K562 (cell line): ENCODE data around the gene GATC. TPM values are rescaled to one million over a fixed set of nuclear protein-coding genes. Genes with fewer than 3 reads are reported as not detected.

Experiments used
- ADNP ChIP-seq: fragments of 200-800 bp; sonication (Bioruptor generic); IDR thresholded peaks from 2 replicates; pipeline ENCODE4 v1.6.1; 2016; ENCODE audit warnings: missing genetic modification characterization, missing compliant biosample characterization
- ATF3 ChIP-seq, 2 experiments: fragments of 450-650 bp in 1 of 2; sonication (generic) in 1 of 2; formaldehyde crosslinking in 1 of 2; IDR thresholded peaks in 1 of 2; conservative IDR thresholded peaks in 1 of 2; 2 replicates each; pipeline versions ENCODE4 v1.6.1 to v1.8.1; 2016 to 2023; ENCODE audit warnings: mild to moderate bottlenecking in 2 of 2, moderate library complexity in 2 of 2, inconsistent platforms in 1 of 2, missing genetic modification reagents in 1 of 2
- FOXA3 ChIP-seq, 2 experiments: fragments of 450-650 bp in 1 of 2; sonication (generic) in 1 of 2; formaldehyde crosslinking; IDR thresholded peaks in 1 of 2; conservative IDR thresholded peaks in 1 of 2; 2 replicates each; pipeline versions ENCODE4 v1.4.0 to v1.8.0; 2020 to 2022; ENCODE audit warnings: mild to moderate bottlenecking in 2 of 2, missing genetic modification reagents in 1 of 2
- HDAC1 ChIP-seq, 2 experiments: fragments of 450-650 bp; IDR thresholded peaks; 2 replicates each; pipeline ENCODE4 v1.6.1; 2016 to 2017; ENCODE audit warnings: inconsistent platforms in 1 of 2, mild to moderate bottlenecking in 1 of 2, moderate library complexity in 1 of 2
- HNRNPK ChIP-seq: fragments of 200-400 bp; formaldehyde crosslinking; IDR thresholded peaks from one replicate; pipeline ENCODE4 v1.6.1; 2018; ENCODE audit warnings: mild to moderate bottlenecking, low read depth, low read length; ENCODE audit not compliant: poor library complexity, severe bottlenecking
- ILF3 ChIP-seq: fragments of 450-650 bp; IDR thresholded peaks from 2 replicates; pipeline ENCODE4 v1.6.1; 2018; ENCODE audit warnings: antibody characterized with exemption, mild to moderate bottlenecking, moderate library complexity, borderline replicate concordance
- MBD1 ChIP-seq: fragments of 250-450 bp; sonication (Bioruptor Pico); IDR thresholded peaks from 2 replicates; pipeline ENCODE4 v1.8.0; 2022; ENCODE audit warnings: inconsistent platforms
- MNT ChIP-seq, 2 experiments: fragments of 450-650 bp; conservative IDR thresholded peaks; 2 replicates each; pipeline ENCODE4 v1.6.1; 2017; ENCODE audit warnings: mild to moderate bottlenecking in 2 of 2, moderate library complexity in 2 of 2
- NR4A1 ChIP-seq, 2 experiments: fragments of 250-450 bp in 1 of 2; fragments of 450-650 bp in 1 of 2; sonication (Bioruptor Pico) in 1 of 2; IDR thresholded peaks; 2 replicates each; pipeline versions ENCODE4 v1.4.0 to v1.6.1; 2016 to 2020; ENCODE audit warnings: mild to moderate bottlenecking in 2 of 2, missing compliant biosample characterization in 1 of 2, missing genetic modification characterization in 1 of 2, moderate library complexity in 1 of 2
- PCBP2 ChIP-seq: fragments of 200-400 bp; formaldehyde crosslinking; IDR thresholded peaks from 2 replicates; pipeline ENCODE4 v1.6.1; 2018; ENCODE audit warnings: low read length, low read depth, mild to moderate bottlenecking, moderate library complexity; ENCODE audit not compliant: poor library complexity, severe bottlenecking
- TAL1 ChIP-seq: fragments of 450-650 bp; IDR thresholded peaks from 2 replicates; pipeline ENCODE4 v1.6.1; 2016; ENCODE audit warnings: mild to moderate bottlenecking
- TARDBP ChIP-seq: fragments of 450-650 bp; IDR thresholded peaks from 2 replicates; pipeline ENCODE4 v1.6.1; 2016
- VEZF1 ChIP-seq: fragments of 200-800 bp; sonication (Bioruptor generic); IDR thresholded peaks from 2 replicates; pipeline ENCODE4 v1.6.1; 2017; ENCODE audit warnings: missing genetic modification characterization, missing compliant biosample characterization
- ZBTB43 ChIP-seq: sonication (generic); formaldehyde crosslinking; IDR thresholded peaks from 2 replicates; pipeline ENCODE4 v1.8.0; 2023; ENCODE audit warnings: mild to moderate bottlenecking, missing genetic modification reagents
- ZKSCAN8 ChIP-seq: fragments of 200-800 bp; sonication (Bioruptor generic); IDR thresholded peaks from 2 replicates; pipeline ENCODE4 v1.6.1; 2016; ENCODE audit warnings: missing genetic modification characterization, missing compliant biosample characterization
- ZNF274 ChIP-seq: IDR thresholded peaks from 2 replicates; pipeline ENCODE4 v1.6.1; 2011; ENCODE audit warnings: low read depth, mild to moderate bottlenecking, low read length, moderate library complexity, borderline replicate concordance
- ZNF445 ChIP-seq: fragments of 250-450 bp; sonication (Bioruptor Pico); IDR thresholded peaks from 2 replicates; pipeline ENCODE4 v1.4.0; 2020; ENCODE audit warnings: low read depth, mild to moderate bottlenecking, moderate library complexity
- polyA plus RNA-seq, 8 experiments: library from polyadenylated mRNA; depleted of rRNA in 4 of 8; stranded (reverse) in 5 of 8; unstranded in 3 of 8; fragments of >200 nt; fragmentation: Nextera tagmentation in 2 of 8; fragmentation: Illumina TruSeq in 1 of 8; extraction: Ambion mirVana in 2 of 8; extraction: Trizol in 1 of 8; gene quantifications; 2 replicates each; pipeline versions ENCODE4 v1.2.1 to v1.2.3, GENCODE V29; 2011 to 2014; ENCODE audit warnings: inconsistent platforms in 1 of 8, missing spikeins in 1 of 8
- total RNA-seq, 7 experiments: library from RNA; depleted of rRNA in 6 of 7; stranded (reverse); fragments of >200 nt in 6 of 7; fragmentation: Illumina TruSeq in 2 of 7; extraction: Trizol in 2 of 7; gene quantifications; 2 replicates each; pipeline versions ENCODE4 v1.2.1 to v1.2.3, GENCODE V29; 2011 to 2021; ENCODE audit warnings: low replicate concordance in 1 of 7

Gene GATC
- total and polyA plus RNA-seq, 9 of the 15 experiments (the other 6 are each of a cell fraction or from before 2014, with no cell fraction given), result 5.8 to 52.6 (median 28.2) TPM

- TF ChIP-seq ATF3 (IDR thresholded peaks at IDR 0.05) (no peak), ATF3 (CRISPR knock-in tag; conservative IDR thresholded peaks at IDR 0.05) (no peak), VEZF1 (peak; percentile 89), TARDBP (no peak), ADNP (tag) (no peak), HDAC1 (IDR thresholded peaks at IDR 0.05) (no peak), FOXA3 (CRISPR knock-in tag; conservative IDR thresholded peaks at IDR 0.05 in 1 of 2, IDR thresholded peaks at IDR 0.05 in 1 of 2) (no peak), NR4A1 (CRISPR knock-in tag; IDR thresholded peaks at IDR 0.05) (no peak), NR4A1 (tag; IDR thresholded peaks at IDR 0.05) (no peak), MNT (conservative IDR thresholded peaks at IDR 0.05) (0 out of 4 replicates have a peak, but pooled peaks of 1 of the 2 experiments have one; percentile 20), PCBP2 (no peak), TAL1 (peak; percentile 10; the same call in 1 of the 2 replicates), ZKSCAN8 (CRISPR knock-in tag) (no peak), HNRNPK (no peak), MBD1 (no peak), ZNF274 (no peak), ZBTB43 (CRISPR knock-in tag) (no peak), ILF3 (no peak), ZNF445 (CRISPR knock-in tag) (no peak)
These were observed 22.7 kb downstream of the GATC start (continued) for GRCh38 chr12:120468821-120469449.
